GM21528 (cell line): ENCODE data around the gene CCNYL1.
A peak's percentile ranks its signal among the peaks of the same experiment; 100 is the strongest.
"Not testable (repeated sequence)": the region's sequence is repeated elsewhere in the genome, so short reads cannot be mapped to it uniquely, and the experiment has no call there.

Source experiments
- ATAC-seq: cut with Tn5 transposase; IDR thresholded peaks from one replicate; pipeline ENCODE4 v1.9.1; 2021; ENCODE audit warnings: mild to moderate bottlenecking, moderate library complexity; ENCODE audit not compliant: unreplicated experiment, low FRiP score

Gene CCNYL1

DNA sequence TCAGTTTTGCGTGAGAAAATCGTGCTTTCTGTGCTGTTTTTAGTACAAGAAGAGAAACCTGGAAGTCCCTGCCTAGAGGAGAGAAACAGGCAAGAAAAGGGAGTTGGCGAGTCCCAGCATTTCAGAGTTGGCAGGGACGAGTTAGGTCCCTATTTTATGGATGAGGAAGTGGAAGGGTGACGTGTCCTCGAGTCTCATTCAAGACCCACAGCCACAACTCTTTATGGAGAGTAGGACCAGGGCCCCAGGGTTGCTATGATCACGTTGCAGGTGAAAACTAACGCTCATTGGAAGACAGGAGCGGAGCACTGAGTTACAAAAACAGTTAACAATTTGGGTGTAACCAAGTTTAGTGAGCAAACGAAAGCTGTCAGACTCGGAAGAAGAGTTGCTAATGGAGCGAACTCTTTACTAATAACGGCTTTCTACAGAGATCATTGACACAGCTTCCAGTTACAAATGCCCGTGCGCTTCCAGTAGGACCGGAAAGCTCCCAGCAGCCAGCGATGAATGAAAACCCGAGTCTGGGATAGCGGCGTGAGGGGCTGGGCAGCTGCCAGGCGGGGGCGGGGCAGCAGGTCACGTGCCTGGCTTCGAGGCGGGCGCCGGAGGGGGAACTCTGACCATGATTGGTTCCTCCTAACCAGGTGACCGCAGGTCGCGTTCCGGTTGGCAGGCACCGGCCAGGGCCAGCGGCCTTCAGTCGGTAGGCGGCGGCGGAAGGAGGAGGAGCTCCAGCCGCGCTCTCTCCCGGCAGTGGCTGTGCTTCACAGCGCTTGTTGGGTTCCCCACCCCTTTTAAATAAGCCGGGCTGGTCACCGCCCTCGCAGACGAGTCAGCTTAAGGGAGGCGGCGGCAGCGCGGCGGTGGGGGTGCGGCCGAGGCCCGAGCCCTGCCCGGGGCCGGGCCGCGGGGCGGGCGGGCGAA is at the start of gene CCNYL1:
TSS of gene CCNYL1 (plus strand) at position 827 of the 927 bp plus-strand sequence. CDS start 257 bp downstream, outside the sequence.
- peak; percentile 98 for ATAC-seq

DNA sequence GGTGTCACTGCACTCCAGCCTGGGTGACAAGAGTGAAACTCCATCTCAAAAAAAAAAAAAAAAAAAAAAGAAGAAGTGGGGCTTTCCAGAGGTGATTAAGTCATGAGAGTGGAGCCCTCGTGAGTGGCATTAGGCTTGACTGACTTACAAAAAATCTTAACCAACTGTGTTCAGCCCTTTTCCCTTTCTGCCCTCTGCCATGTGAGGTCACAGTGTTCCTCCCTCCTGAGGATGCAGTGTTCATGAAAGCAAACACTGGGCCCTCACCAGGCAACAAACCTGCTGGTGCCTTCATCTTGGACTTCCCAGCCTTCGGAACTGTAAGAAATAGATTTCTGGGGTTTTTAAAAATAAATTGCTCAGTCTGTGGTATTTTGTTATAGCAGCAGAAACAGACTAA is 49.2 kb upstream of the CCNYL1 start:
- ATAC-seq = peak; percentile 90

DNA sequence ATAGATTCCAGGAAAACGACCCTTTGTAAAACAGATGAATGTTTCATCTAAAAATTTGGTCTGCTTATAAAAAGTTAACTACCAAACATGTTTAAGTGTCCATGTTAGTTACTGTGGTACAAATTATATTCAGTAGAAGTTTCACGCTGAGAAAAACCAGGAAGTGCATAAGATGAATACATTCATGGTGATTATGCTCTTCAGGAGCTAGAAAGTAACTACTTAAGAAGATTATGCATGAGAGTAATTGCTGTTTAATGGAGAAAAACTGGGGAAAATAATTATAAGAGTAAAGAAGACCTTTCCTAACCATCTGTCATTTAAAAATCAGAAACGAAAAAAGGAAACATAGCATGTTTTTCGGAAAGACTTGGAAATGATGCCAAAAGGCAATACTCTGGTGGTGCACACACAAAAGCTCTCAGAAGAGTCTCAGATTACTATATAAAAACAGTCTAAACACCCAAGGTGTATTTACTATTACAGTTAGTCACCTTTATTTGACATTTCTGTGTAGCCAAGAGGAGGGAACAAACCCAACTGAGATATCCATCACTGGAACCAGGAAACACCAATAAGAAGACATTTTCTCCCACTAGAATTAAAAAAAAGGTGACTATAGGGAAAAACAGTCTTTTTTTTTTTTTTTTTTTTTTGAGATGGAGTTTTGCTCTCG is 47.4 kb upstream of the CCNYL1 start:
- ATAC-seq = no peak

DNA sequence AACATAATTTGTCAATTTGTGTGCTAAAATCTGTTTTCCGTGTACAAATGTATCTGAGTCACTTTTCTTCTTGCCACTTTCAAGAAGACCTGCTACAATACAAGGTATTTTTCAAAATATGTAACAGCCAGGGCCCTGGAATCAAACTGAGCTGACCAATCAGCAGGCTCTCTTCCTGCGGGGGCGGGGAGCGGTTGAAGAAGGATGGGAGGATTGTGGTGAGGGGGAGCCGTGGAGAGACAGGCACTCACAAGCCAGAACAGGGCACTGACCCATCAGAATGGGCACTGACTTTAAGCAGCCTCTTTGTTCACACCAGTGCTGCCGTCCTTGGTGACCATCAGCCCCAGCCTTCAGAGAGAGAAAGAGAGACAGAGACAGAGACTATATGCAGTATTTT is 40.6 kb upstream of the CCNYL1 start:
- no peak for ATAC-seq

DNA sequence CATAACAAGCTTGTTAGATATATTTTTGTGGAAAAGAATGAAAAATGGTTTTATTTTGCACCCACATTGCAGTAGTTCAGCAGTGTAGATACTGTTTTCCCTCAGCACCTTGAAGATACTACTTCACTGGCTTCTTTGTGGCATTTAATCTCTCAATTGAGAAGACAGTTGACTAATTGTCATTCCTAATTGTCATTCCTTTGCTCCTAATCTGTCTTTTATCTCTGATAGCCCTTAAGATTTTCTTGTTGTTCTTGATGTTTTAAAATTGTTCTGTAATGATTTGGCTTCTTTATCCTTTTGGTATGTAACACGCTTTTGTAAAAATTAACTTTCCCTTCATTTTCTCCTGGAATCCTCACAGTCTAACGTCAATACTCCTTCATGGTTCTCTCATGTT is 38.0 kb upstream of the CCNYL1 start:
- ATAC-seq = no peak

DNA sequence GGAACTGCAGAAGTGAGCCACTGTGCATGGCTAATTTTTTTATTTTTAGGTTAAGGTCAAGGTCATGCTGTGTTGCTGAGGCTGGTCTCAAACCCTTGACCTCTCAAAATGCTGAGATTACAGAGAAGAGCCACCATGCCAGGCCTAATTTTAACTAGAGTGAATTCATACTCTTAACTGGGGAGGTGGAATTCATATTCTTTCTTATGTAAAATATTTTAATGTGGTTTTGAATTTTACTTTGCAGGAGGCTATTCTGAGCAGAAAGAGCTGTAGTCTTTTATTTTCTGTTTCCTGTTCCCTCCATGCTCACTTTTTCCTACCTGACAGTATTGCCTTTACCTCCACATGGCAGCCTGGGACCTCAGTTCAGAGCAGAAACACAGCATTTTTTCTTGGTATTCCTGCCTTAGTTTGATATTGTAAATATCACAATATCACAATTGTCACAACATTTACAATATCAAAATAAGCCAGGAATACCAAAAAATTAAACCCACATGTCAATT is 37.1 kb upstream of the CCNYL1 start:
- ATAC-seq = no peak

DNA sequence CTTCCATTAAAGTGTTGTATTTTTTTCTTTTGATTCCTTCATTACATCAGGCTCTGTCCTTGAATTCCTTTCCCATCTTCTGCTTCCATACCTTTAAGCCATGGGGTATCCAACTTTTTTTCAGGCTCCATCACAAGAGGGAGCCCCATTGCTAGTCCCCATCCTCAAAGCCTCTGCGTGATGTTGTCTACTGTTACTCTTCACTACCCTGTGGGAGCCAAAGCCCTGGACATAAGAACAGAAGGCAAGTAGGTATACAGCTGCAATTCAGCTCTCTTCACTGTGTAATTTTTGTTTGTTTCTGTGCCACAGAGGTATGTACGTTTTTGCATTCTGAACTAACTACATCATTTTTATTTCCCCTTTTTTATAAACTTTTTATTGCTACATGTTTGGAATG is 36.6 kb upstream of the CCNYL1 start:
- no peak for ATAC-seq

DNA sequence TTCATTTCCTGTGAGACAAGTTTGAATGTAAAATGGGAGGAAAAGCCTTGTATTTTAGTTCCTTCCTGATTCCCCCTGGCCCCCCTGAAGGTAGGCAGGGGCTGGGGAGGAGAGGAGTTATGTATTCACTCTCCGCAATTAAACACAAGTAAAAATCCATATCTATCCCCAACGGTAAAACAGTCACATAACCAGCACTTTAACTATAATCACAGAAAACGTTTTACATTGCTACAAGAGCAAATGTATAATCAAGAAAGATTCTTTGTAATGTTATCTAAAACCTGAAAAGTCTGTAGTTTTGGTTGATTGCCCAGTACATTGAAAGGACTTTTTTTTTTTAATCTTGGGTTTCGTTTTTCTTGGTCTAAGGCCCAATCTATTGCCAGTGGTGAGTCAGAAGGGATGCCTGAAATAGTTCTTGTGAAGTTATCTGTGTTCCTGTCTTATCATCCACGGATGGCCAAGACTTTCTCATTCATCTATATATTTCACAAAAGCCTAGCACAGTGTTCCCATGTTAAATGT is 34.5 kb upstream of the CCNYL1 start:
- ATAC-seq = no peak

DNA sequence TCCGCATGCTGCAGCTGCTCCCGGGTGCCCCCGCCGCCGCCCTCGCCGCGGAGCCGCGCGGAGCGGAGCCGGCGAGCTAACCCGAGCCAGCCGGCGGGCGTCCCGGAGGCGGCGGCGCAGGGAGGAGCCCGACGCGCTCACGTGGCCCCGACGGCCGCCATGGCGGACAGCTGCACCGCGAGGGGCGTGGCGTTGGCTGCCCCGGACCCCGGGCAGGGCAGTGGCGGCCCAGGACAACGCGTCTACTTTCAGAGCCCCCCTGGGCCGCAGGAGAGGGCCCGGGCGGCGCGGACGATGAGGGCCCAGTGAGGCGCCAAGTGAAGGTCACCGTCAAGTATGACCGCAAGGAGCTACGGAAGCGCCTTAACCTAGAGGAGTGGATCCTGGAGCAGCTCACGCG is 30.0 kb upstream of the CCNYL1 start:
- no peak for ATAC-seq

DNA sequence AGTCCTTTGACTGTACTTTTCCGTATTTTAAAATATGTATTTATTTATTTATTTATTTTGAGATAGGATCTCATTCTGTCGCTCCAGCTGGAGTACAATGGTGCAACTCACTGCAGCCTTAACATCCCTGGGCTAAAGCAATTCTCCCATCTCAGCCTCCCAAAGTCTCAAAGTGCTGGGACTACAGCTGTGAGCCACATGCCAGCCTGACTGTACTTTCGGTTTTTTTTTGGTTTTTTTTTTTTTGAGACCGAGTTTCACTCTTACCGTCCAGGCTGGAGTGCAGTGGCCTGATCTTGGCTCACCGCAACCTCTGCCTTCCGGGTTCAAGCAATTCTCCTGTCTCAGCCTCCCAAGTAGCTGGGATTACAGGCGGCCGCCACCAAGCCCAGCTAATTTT is 28.9 kb upstream of the CCNYL1 start:
- ATAC-seq = no peak

DNA sequence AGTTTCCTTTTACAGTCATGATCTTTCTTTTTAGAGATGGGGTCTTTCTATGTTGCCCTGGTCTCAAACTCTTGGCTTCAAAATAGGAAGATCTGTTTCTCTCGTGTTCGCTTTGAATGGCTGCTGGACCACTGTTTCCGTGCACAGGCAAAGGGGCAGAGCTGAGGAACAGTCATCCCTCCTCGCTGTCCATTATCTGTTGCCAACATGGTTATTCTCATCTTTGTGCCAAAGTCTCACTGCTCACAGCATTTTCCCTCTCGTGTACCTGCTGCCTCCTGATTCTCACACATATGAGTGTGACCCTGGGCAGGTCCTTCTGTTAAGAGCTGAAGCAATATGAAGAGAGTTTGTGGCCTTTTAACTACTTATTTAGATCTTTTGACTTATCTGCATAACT is 28.0 kb upstream of the CCNYL1 start:
- no peak for ATAC-seq

DNA sequence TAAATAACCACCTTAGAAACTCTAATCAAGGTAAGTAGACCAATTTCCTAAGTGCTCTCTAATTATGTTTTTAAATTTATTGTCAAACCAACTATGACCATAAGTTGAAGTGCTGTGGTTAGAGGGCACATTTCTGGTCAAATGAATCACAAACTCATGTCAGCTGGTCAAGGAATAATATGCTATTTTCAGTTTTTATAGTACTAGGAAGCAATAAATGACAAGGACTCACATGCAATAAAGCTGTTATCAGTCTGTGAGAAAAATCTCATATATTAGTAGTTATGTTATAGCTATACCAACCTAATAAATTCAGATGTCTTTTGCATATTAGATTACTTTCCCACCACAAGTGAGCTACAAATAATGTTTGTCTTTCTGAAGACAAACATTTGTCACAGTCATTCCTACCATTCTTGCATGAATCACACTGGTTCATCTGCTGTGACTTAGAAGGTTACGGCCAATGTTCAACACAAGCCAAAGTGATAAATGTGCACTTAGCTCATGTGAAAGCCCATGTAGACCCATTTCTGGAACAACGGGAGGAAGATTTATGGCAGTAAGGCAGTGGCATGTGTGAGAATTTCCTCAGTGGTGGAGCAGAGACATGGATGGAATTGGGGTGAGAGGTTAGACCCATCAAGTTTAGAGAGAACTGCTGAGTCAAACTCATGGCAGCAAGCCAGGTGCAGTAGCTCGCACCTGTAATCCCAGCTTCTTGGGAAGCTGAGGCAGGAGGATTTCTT is 27.4 kb upstream of the CCNYL1 start:
- ATAC-seq = no peak

DNA sequence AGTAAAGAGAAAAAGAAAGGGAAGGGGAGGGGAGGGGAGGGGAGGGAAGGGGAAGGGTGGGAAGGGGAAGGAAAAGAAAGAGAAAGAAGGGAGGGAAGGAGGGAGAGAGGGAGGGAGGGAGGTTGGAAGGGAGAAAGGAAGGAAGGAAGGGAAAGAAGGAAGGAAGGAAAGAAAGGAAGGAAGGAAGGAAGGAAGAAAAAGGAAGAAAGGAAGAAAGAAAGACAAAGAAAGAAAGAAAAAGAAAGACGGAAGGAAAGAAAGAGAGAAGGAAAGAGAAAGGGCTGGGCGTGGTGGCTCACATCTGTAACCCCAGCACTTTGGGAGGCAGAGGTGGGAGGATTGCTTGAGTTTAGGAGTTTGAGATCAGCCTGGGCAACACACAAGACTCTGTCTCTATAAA is 24.6 kb upstream of the CCNYL1 start:
- ATAC-seq = no peak

DNA sequence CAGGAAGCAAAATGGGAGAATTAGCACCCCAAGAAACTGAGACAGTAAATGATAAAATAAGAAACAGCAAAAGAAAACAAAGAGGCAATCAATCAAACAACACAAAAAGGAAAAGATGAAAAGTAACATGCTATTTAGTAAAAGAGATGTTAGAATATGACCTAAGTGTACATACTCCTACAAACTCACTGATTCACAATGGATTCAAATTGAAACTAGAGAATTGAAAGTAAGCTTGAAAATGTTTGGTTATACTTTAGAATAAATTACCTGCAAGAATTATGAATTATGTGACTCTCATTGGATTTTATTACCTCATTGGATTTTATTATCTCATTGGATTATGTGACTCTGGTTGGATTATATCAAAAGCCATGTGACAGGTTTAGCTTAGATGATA is 22.8 kb upstream of the CCNYL1 start:
- no peak for ATAC-seq

DNA sequence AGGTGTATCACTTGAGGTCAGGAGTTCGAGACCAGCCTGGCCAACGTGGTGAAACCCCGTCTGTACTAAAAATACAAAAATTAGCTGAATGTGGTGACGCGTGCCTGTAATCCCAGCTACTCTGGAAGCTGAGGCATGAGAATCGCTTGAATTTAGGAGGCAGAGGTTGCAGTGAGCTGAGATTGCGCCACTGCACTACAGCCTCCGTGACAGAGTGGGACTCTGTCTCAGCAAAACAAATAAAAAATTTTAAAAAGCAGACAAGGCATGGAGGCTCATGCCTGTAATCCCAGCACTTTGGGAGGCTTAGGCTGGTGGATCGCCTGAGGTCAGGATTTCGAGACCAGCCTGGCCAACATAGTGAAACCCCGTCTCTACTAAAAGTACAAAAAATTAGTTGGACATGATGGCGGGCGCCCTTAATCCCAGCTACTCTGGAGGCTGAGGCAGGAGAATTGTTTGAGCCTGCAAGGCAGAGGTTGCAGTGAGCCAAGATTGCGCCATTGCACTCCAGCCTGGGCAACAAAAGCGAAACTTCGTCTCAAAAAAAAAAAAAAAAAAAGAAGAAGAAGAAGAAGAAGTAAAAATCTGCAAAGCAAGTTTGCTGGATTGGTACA is 20.5 kb upstream of the CCNYL1 start:
- not testable (repeated sequence) for ATAC-seq

DNA sequence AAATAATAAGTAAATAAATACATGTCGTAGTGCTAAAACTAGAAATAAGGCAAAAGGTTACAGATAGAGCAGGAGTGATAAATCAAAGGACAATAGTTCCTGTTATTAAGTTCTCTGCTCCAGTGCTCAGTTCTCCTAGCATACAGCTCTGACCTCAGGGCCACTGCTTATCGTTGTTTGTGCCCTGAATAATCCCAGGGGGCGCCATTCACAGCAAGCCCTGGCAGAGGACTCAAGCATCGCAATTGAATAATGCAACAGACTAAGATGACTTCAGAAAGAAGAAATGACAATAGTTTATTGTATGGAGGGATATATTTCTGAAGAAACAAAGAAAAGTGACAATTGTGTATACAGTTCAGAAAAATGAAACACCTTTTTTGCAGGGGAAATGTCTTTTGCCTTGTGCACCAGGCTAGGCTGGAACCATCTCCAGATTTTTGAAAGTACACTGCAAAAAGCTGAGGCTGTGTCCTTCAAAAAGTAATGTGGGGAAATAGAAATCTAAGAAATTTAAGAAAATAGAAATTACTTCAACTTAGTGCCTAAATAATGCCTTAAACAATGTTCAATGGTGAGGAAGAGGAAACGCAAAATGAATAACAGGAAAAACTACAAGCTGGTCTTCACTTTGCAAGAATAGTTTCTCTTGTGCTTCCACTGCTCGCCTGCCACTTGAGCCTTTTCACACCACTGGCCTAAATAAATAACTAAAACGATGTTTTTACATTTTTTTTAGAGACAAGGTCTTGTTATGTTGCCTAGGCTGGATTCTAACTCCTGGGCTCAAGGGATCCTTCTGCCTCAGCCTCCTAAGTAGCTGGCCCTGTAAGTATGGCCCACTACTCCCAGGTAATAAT is 19.0 kb upstream of the CCNYL1 start:
- no peak for ATAC-seq

DNA sequence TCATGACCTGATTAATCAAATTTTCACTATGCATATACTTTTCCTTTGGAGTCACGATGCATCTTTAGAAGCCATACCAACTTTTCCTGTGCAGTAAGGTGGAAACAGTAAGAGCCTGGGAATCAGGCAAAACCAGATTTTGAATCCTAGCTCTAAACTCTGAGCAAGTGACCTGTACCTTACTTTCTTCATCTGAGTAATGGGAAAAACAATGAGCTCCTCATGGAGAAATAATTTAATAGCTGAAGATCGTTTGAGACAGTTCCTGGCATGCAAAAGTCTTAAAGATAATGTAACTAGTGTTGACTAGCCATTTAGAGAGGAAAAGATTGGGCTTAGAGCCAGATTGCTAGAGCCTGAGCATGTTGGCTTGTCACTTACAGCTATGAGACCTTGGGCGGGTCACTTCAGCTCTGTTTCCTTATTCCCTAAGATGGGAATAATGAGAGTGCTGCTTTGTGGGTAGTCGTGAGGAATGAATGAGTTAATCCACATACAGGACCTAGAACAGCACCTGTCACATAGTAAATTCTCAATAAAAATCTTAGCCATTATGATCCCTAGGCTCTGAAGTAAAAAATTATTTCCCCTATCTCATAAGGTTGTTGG is 17.7 kb upstream of the CCNYL1 start:
- ATAC-seq = no peak

DNA sequence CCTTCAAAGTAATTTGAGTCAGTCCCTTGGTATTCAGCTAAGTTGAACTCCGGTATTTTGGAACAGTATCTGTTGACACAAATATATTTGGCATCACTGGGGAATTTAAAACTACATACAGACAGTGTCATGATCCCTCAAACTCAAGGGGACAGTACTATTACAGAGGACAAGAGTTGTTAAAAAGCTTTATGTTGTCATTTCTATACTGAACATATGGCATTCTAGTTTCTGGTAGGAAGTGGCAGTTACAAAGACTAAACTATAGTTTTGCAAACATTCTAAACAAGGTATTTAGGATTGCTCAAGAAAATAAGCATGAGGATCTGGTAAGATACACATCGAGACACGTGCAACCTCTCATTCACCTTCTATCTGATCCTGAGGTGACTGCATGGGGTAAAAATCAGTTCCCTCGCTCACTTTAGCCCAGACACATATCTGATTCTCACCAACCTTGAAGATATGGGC is 16.6 kb upstream of the CCNYL1 start:
- ATAC-seq = no peak

DNA sequence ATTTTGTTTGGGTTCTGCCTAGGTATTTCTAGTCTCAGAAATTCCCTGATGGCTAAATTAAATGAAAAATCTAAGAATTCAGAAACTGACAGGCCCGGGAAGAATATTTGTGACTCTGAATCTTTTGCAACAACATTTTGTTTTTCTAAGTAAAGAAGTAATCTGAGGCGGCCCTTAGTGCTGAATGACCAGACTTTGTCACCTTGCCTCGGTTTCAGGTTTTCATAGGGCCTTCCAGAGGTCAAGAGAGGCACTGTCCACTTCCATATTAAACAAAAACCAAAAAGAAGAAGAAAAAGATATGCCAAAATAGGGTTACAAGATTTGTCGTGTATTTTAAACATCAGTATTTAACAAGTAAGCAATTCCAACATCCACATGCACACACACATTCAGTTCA is 16.1 kb upstream of the CCNYL1 start:
- no peak for ATAC-seq
